HEK293 (cell line): Measurements from ENCODE around the gene IL17C.

ENCODE experiments used
- CTCF ChIA-PET: fragments of 350-600 bp; formaldehyde crosslinking; extraction: SDS; loops from one replicate; lab custom pipeline; 2021; ENCODE audit warnings: antibody characterized with exemption; lab: Yijun Ruan, JAX
- POLR2A ChIA-PET: fragments of 300-600 bp; formaldehyde crosslinking; extraction: SDS; loops from one replicate; lab custom pipeline; 2020; ENCODE audit warnings: antibody characterized with exemption, inconsistent platforms; lab: Yijun Ruan, JAX
- H3K27ac ChIP-seq: fragments of 200-500 bp; sonication (Bioruptor generic); 2 replicates; pipeline ENCODE4 v1.5.1; 2014; ENCODE audit warnings: low read depth, low read length, control low read depth, inconsistent platforms; ENCODE audit errors: extremely low read depth
- H3K36me3 ChIP-seq, 2 experiments: fragments of 200-500 bp in 1 of 2; sonication (Bioruptor generic) in 1 of 2; 1 replicate in 1 of 2; 2 replicates in 1 of 2; pipeline ENCODE4 v1.5.1; 2014 to 2017; ENCODE audit warnings: inconsistent platforms in 2 of 2, low read length in 2 of 2; ENCODE audit not compliant: control insufficient read depth in 2 of 2, insufficient read depth in 1 of 2
- H3K4me1 ChIP-seq: fragments of 200-500 bp; sonication (Bioruptor generic); 2 replicates; pipeline ENCODE4 v1.5.1; 2014; ENCODE audit warnings: mild to moderate bottlenecking, low read length, inconsistent platforms; ENCODE audit not compliant: control insufficient read depth, insufficient read depth
- H3K4me3 ChIP-seq: 2 replicates; pipeline ENCODE4 v1.5.1; 2011; ENCODE audit warnings: low read depth, mild to moderate bottlenecking, control low read depth, low read length, moderate library complexity
- H3K9me3 ChIP-seq: fragments of 200-500 bp; sonication (Bioruptor generic); 2 replicates; pipeline ENCODE4 v1.5.1; 2014; ENCODE audit warnings: low read depth, low read length, inconsistent platforms; ENCODE audit not compliant: control insufficient read depth, insufficient read depth
- EGR2 ChIP-seq: fragments of 450-650 bp; formaldehyde crosslinking; IDR thresholded peaks from 2 replicates; pipeline ENCODE4 v1.5.1; 2016; ENCODE audit warnings: low read depth, missing biosample characterization, missing genetic modification characterization
- GFI1B ChIP-seq: fragments of 450-650 bp; formaldehyde crosslinking; IDR thresholded peaks from 2 replicates; pipeline ENCODE4 v1.5.1; 2016; ENCODE audit warnings: missing biosample characterization, missing genetic modification characterization
- KLF16 ChIP-seq: fragments of 450-650 bp; formaldehyde crosslinking; IDR thresholded peaks from 2 replicates; pipeline ENCODE4 v1.5.1; 2017; ENCODE audit warnings: missing biosample characterization, missing genetic modification characterization
- OSR2 ChIP-seq: fragments of 450-650 bp; formaldehyde crosslinking; IDR thresholded peaks from 2 replicates; pipeline ENCODE4 v1.5.1; 2016; ENCODE audit warnings: missing biosample characterization, missing genetic modification characterization
- YY2 ChIP-seq: fragments of 450-650 bp; formaldehyde crosslinking; IDR thresholded peaks from 2 replicates; pipeline ENCODE4 v1.5.1; 2016; ENCODE audit warnings: missing biosample characterization, missing genetic modification characterization
- ZBTB10 ChIP-seq: fragments of 450-650 bp; formaldehyde crosslinking; IDR thresholded peaks from 2 replicates; pipeline ENCODE4 v1.5.1; 2016; ENCODE audit warnings: missing biosample characterization, missing genetic modification characterization
- ZBTB8A ChIP-seq: fragments of 450-650 bp; formaldehyde crosslinking; IDR thresholded peaks from 2 replicates; pipeline ENCODE4 v1.5.1; 2016; ENCODE audit warnings: missing biosample characterization, missing genetic modification characterization
- ZEB2 ChIP-seq: fragments of 450-650 bp; formaldehyde crosslinking; IDR thresholded peaks from 2 replicates; pipeline ENCODE4 v1.5.1; 2016; ENCODE audit warnings: missing biosample characterization, missing genetic modification characterization
- ZNF10 ChIP-seq: fragments of 450-650 bp; formaldehyde crosslinking; IDR thresholded peaks from 2 replicates; pipeline ENCODE4 v1.5.1; 2017; ENCODE audit warnings: missing biosample characterization, missing genetic modification characterization
- ZNF121 ChIP-seq: fragments of 450-650 bp; formaldehyde crosslinking; IDR thresholded peaks from 2 replicates; pipeline ENCODE4 v1.5.1; 2016; ENCODE audit warnings: missing biosample characterization, missing genetic modification characterization
- ZNF184 ChIP-seq: fragments of 450-650 bp; IDR thresholded peaks from 2 replicates; pipeline ENCODE4 v1.5.1; 2018; ENCODE audit warnings: missing biosample characterization, mild to moderate bottlenecking, missing genetic modification characterization
- ZNF211 ChIP-seq: fragments of 450-650 bp; formaldehyde crosslinking; IDR thresholded peaks from 2 replicates; pipeline ENCODE4 v1.5.1; 2016; ENCODE audit warnings: low read depth, missing biosample characterization, missing genetic modification characterization
- ZNF214 ChIP-seq: fragments of 450-650 bp; formaldehyde crosslinking; IDR thresholded peaks from 2 replicates; pipeline ENCODE4 v1.5.1; 2017; ENCODE audit warnings: missing biosample characterization, mild to moderate bottlenecking, missing genetic modification characterization, borderline replicate concordance
- ZNF221 ChIP-seq: fragments of 450-650 bp; formaldehyde crosslinking; IDR thresholded peaks from 2 replicates; pipeline ENCODE4 v1.5.1; 2017; ENCODE audit warnings: missing biosample characterization, missing genetic modification characterization, borderline replicate concordance
- ZNF223 ChIP-seq: fragments of 450-650 bp; formaldehyde crosslinking; IDR thresholded peaks from 2 replicates; pipeline ENCODE4 v1.5.1; 2016; ENCODE audit warnings: missing biosample characterization, missing genetic modification characterization
- ZNF248 ChIP-seq: fragments of 450-650 bp; formaldehyde crosslinking; IDR thresholded peaks from 2 replicates; pipeline ENCODE4 v1.5.1; 2017; ENCODE audit warnings: missing biosample characterization, missing genetic modification characterization
- ZNF341 ChIP-seq: fragments of 450-650 bp; formaldehyde crosslinking; IDR thresholded peaks from 2 replicates; pipeline ENCODE4; 2016; ENCODE audit warnings: low read depth, missing biosample characterization, missing genetic modification characterization
- ZNF37A ChIP-seq: fragments of 450-650 bp; IDR thresholded peaks from 2 replicates; pipeline ENCODE4 v1.5.1; 2018; ENCODE audit warnings: missing biosample characterization, missing genetic modification characterization
- ZNF510 ChIP-seq: fragments of 450-650 bp; formaldehyde crosslinking; IDR thresholded peaks from 2 replicates; pipeline ENCODE4 v1.5.1; 2018; ENCODE audit warnings: mild to moderate bottlenecking, missing genetic modification characterization, missing biosample characterization; ENCODE audit not compliant: insufficient replicate concordance
- ZNF521 ChIP-seq: fragments of 450-650 bp; formaldehyde crosslinking; IDR thresholded peaks from 2 replicates; pipeline ENCODE4 v1.5.1; 2017; ENCODE audit warnings: missing biosample characterization, mild to moderate bottlenecking, missing genetic modification characterization
- ZNF558 ChIP-seq: fragments of 450-650 bp; formaldehyde crosslinking; IDR thresholded peaks from 2 replicates; pipeline ENCODE4 v1.5.1; 2016; ENCODE audit warnings: missing biosample characterization, missing genetic modification characterization
- ZNF623 ChIP-seq: fragments of 450-650 bp; formaldehyde crosslinking; IDR thresholded peaks from 2 replicates; pipeline ENCODE4 v1.5.1; 2016; ENCODE audit warnings: missing biosample characterization, missing genetic modification characterization
- ZSCAN18 ChIP-seq: fragments of 450-650 bp; formaldehyde crosslinking; IDR thresholded peaks from 2 replicates; pipeline ENCODE4 v1.5.1; 2016; ENCODE audit warnings: missing biosample characterization, missing genetic modification characterization
- TF ChIP-seq, protein P1 (sequence below): fragments of 450-650 bp; IDR thresholded peaks from 2 replicates; pipeline ENCODE4 v1.5.1; 2018; ENCODE audit warnings: missing biosample characterization, missing genetic modification characterization
- TF ChIP-seq, protein P2 (sequence below): fragments of 450-650 bp; formaldehyde crosslinking; IDR thresholded peaks from 2 replicates; pipeline ENCODE4 v1.5.0; 2017; ENCODE audit warnings: missing biosample characterization, missing genetic modification characterization, borderline replicate concordance
- TF ChIP-seq, protein P3 (sequence below): fragments of 450-650 bp; formaldehyde crosslinking; IDR thresholded peaks from 2 replicates; pipeline ENCODE4 v1.5.1; 2016; ENCODE audit warnings: missing biosample characterization, missing genetic modification characterization

IL17C gene

DNA sequence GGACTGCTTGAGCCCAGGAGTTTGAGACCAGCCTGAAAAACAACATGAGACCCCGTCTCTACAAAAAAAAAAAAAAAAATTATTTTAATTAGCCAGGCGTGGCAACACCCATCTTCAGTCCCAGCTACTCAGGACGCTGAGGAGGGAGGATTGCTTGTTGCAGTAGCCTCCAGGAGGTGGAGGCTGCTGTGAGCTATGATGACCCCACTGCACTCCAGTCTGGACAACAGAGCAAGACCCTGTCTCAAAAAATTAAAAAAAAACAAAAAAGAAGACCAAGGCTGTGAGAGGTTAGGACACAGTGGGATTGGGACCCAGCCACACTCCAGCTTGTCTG is 49.3 kb downstream of the IL17C start:
- no peak overlapping the region for H3K4me3 ChIP-seq
- ChIA-PET CTCF (interaction anchor here (0.6 to 1.5 kb wide), 6 partner anchors 12 to 838 kb away, joined by 3 to 9 read pairs (median 3); no protein-coding TSS in a partner anchor), POLR2A (interaction anchor here (0.6 to 1.4 kb wide), 4 partner anchors 25 to 270 kb away, joined by 3 to 7 read pairs (median 4); partner anchors contain the start of gene MVD)
- peaks cover 9% of the 10 kb centered on the region; the same call in 1 of the 2 replicates for H3K4me1 ChIP-seq
- no peaks in the 10 kb centered on the region for H3K36me3 ChIP-seq
- TF ChIP-seq ZNF558 (tag by site-specific recombination) = no peak
- no peak for TF ChIP-seq ZNF248 (tag by site-specific recombination)
- no peak for TF ChIP-seq ZNF10 (tag by site-specific recombination)
- TF ChIP-seq ZNF221 = no peak
- TF ChIP-seq GFI1B (tag by site-specific recombination) = no peak
- TF ChIP-seq, protein P1, sequence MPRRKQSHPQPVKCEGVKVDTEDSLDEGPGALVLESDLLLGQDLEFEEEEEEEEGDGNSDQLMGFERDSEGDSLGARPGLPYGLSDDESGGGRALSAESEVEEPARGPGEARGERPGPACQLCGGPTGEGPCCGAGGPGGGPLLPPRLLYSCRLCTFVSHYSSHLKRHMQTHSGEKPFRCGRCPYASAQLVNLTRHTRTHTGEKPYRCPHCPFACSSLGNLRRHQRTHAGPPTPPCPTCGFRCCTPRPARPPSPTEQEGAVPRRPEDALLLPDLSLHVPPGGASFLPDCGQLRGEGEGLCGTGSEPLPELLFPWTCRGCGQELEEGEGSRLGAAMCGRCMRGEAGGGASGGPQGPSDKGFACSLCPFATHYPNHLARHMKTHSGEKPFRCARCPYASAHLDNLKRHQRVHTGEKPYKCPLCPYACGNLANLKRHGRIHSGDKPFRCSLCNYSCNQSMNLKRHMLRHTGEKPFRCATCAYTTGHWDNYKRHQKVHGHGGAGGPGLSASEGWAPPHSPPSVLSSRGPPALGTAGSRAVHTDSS (tag by site-specific recombination) = no peak
- no peak for TF ChIP-seq ZBTB10 (tag by site-specific recombination)
- TF ChIP-seq ZNF121 (tag by site-specific recombination) = peak; percentile 97
- no peak for TF ChIP-seq OSR2 (tag by site-specific recombination)
- H3K27ac ChIP-seq = no peak overlapping the region
- H3K9me3 ChIP-seq = no peaks in the 10 kb centered on the region

DNA sequence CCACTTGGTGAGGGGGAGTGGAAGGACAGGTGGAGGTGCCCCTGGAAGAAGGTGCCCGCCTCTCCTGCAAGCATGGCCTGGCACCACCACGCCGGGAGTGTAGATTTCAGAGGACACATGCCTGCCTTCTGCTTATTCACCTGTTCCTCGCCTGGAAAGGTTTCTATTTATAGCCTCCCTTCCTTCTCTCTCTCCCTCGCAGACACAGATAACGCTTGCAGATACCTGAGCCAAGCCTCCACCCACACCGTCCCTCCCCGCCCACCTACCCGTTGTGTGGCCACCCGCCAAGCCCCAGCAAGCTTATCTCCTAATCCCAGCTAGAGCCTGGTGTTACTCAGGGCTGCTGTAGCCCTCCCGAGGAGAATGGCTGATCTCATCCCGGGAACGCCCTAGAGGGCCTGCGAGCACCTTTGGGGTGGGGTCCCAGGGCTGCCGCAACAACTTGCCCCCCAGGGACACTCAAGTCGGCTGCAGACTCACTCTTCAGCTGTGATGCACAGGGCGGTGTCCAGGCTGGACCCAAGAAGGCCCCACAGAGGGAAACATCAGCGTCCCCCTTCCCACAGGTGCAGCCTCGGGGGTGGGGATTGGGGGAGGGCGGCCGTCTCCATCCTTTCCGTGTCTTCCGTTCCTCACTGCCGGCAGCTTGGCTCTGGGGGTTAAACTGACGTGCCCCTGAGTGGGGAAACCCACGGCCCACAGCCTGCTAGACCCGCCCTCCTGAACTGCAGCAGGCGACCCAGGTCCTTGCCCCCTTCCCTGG is 49.8 kb downstream of the IL17C start:
- Histone ChIP-seq H3K36me3 (no peaks in the 10 kb centered on the region), H3K9me3 (no peaks in the 10 kb centered on the region), H3K4me1 (peaks cover 9% of the 10 kb centered on the region; the same call in 1 of the 2 replicates), H3K4me3 (no peak overlapping the region), H3K27ac (no peak overlapping the region)
- POLR2A ChIA-PET = interaction anchor here (0.6 to 1.4 kb wide), 4 partner anchors 25 to 270 kb away, joined by 3 to 7 read pairs (median 4); partner anchors contain the start of gene MVD
- CTCF ChIA-PET = interaction anchor here (0.6 to 1.3 kb wide), 5 partner anchors 28 to 839 kb away, joined by 3 to 4 read pairs (median 3); no protein-coding TSS in a partner anchor
- TF ChIP-seq EGR2 (tag by site-specific recombination) (peak; percentile 97), KLF16 (peak; percentile 65), ZEB2 (tag by site-specific recombination) (peak; percentile 48; the same call in 1 of the 2 replicates), ZNF623 (tag by site-specific recombination) (no peak), ZNF184 (tag by site-specific recombination) (no peak), ZNF521 (tag by site-specific recombination) (no peak), ZNF211 (tag by site-specific recombination) (no peak), ZNF341 (tag by site-specific recombination) (no peak), ZNF214 (tag by site-specific recombination) (no peak), YY2 (no peak), ZNF223 (tag by site-specific recombination) (no peak), ZNF37A (tag by site-specific recombination) (no peak), ZNF510 (tag by site-specific recombination) (no peak), ZSCAN18 (tag by site-specific recombination) (no peak), ZBTB8A (tag by site-specific recombination) (peak; percentile 47; the same call in 1 of the 2 replicates)
- TF ChIP-seq, protein P2, sequence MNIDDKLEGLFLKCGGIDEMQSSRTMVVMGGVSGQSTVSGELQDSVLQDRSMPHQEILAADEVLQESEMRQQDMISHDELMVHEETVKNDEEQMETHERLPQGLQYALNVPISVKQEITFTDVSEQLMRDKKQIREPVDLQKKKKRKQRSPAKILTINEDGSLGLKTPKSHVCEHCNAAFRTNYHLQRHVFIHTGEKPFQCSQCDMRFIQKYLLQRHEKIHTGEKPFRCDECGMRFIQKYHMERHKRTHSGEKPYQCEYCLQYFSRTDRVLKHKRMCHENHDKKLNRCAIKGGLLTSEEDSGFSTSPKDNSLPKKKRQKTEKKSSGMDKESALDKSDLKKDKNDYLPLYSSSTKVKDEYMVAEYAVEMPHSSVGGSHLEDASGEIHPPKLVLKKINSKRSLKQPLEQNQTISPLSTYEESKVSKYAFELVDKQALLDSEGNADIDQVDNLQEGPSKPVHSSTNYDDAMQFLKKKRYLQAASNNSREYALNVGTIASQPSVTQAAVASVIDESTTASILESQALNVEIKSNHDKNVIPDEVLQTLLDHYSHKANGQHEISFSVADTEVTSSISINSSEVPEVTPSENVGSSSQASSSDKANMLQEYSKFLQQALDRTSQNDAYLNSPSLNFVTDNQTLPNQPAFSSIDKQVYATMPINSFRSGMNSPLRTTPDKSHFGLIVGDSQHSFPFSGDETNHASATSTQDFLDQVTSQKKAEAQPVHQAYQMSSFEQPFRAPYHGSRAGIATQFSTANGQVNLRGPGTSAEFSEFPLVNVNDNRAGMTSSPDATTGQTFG (tag by site-specific recombination) = no peak
- TF ChIP-seq, protein P3, sequence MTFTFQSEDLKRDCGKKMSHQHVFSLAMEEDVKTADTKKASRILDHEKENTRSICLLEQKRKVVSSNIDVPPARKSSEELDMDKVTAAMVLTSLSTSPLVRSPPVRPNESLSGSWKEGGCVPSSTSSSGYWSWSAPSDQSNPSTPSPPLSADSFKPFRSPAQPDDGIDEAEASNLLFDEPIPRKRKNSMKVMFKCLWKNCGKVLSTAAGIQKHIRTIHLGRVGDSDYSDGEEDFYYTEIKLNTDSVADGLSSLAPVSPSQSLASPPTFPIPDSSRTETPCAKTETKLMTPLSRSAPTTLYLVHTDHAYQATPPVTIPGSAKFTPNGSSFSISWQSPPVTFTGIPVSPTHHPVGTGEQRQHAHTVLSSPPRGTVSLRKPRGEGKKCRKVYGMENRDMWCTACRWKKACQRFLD (tag by site-specific recombination) = no peak
